KBM-7 (cell line): ENCODE data around the gene PRR19.

Experiments used
- DNase-seq: peaks from one replicate; pipeline ENCODE4 v3.0.0-alpha.2; 2015
- in situ Hi-C: fragments of 300-500 bp; cut with MboI; formaldehyde crosslinking; loops from 2 replicates; pipeline ENCODE4 v1.14.3; 2020; ENCODE audit warnings: low sequenced_read_pairs, low pct_unique_long_range_greater_than_20kb, mixed read lengths

Gene PRR19

GRCh38 chr19:42269478-42270345 is 32.2 kb upstream of the PRR19 start:
- in situ Hi-C loops, result no loop called here
- DNase-seq, result no peak

DNA sequence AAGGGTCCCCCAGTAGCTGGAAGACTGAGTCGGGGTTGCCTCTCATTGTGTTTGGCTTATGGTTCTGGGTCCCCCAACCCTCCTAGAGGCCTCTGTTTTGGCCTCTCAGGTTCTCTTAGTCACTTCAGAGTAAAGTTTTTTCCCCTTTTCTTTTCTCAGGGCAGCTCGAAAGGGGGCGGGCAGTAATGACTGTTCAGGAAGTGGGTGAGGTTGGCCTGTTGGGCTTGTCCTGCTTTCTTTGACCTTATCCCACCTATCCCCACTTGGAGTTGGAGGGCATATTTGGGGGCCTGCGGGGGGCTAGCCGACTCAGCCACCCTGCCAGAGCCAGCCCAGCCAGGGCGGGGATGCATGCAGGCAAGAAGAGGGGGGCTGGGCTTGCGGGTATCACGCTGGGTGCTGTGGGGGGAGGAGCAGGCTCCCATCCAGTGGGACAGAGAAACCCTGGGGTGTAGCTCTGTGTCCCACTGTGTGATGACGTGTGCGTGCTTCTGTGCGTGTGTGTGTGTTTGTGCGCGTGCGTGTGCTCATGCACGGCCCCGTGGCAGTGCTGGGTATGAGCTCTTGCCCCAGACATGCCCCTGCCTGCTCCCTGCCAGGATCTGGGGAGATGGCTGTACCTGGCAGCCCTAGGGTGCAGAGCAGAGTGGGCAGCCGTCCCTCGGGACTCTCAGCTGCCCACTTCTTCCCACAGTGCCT is 31.4 kb upstream of the PRR19 start:
- in situ Hi-C loops, result no loop called here
- peak; percentile 81 for DNase-seq

DNA sequence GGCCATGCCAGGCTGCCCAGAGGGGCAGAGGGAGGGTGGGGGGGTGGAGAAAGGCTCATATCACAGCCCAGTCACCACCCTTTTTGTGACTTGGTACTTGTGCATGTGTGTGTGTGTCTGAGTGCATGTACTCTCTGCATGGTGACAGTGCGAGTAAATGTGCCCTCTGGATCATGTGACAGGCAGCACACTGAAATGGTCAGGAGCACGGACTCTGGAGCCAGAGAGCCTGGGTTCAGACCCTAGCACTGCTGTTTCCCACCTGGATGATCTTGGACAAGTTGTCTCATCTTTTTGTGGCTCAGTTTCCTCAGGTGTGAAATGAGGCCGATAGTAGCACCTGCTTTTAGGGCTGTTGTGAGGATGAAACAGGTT is 30.9 kb upstream of the PRR19 start:
- in situ Hi-C loops, result no loop called here
- no peak for DNase-seq

- in situ Hi-C loops, result no loop called here
- no peak for DNase-seq
Observed at GRCh38 chr19:42271861-42272534, 29.9 kb upstream of the PRR19 start.

DNA sequence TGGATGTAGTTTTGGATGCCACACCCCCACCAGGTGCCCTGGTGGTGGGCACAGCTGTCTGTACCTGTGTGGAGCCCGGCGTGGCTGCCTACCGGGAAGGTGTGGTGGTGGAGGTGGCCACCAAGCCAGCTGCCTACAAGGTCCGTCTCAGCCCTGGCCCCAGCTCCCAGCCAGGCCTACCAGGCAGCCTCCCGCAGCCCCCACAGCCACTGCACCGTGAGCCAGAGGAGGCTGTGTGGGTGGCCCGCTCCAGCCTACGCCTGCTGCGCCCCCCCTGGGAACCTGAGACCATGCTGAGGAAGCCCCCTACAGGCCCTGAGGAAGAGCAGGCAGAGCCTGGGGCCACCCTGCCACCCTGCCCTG is 29.4 kb upstream of the PRR19 start:
- in situ Hi-C loops, result no loop called here
- no peak for DNase-seq

GRCh38 chr19:42272989-42273406 is 28.9 kb upstream of the PRR19 start:
- in situ Hi-C loops, result no loop called here
- no peak for DNase-seq

DNA sequence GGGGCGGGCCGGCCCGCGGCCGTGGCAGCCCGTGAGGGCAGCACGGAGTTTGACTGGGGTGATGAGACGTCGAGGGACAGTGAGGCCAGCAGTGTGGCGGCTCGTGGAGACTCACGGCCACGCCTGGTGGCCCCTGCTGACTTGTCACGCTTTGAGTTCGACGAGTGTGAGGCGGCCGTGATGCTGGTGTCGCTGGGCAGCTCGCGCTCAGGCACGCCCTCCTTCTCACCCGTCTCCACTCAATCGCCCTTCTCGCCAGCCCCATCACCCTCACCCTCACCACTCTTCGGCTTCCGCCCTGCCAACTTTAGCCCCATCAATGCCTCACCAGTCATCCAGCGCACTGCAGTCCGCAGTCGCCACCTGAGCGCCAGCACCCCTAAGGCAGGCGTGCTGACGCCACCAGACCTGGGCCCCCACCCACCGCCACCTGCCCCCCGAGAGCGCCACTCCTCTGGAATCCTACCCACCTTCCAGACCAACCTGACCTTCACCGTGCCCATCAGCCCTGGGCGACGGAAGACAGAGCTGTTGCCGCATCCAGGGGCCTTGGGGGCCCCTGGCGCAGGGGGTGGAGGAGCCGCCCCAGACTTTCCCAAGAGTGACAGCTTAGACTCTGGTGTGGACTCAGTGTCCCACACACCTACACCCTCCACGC is 28.4 kb upstream of the PRR19 start:
- in situ Hi-C loops, result no loop called here
- no peak for DNase-seq

GRCh38 chr19:42274065-42274682 is 27.8 kb upstream of the PRR19 start:
- in situ Hi-C loops, result no loop called here
- DNase-seq, result no peak

- DNase-seq, result no peak
- in situ Hi-C loops, result no loop called here
Observed at GRCh38 chr19:42275103-42275502, 26.8 kb upstream of the PRR19 start.

DNA sequence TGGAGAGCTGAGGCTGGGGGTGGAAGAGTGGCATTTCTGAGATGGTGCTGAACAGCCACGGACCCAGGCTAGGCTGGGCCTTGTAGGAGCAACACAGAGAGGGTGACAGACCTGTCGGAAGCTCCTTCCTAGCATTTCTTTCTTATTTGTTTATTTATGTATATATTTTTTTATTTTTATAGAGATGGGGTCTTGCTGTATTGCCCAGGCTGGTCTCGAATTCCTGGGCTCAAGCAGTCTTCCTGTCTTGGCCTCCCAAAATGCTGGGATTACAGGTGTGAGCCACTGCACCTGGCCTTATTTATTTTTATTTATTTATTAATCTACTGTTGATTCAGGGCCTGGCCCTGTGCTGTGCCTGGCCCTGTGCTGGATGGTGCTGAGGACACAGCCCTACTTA is 26.4 kb upstream of the PRR19 start:
- in situ Hi-C loops, result no loop called here

GRCh38 chr19:42276284-42276683 is 25.6 kb upstream of the PRR19 start:
- no peak for DNase-seq
- in situ Hi-C loops, result no loop called here

More for the DNA sequence above, 26.4 kb upstream of the PRR19 start:
- DNase-seq, result no peak

DNA sequence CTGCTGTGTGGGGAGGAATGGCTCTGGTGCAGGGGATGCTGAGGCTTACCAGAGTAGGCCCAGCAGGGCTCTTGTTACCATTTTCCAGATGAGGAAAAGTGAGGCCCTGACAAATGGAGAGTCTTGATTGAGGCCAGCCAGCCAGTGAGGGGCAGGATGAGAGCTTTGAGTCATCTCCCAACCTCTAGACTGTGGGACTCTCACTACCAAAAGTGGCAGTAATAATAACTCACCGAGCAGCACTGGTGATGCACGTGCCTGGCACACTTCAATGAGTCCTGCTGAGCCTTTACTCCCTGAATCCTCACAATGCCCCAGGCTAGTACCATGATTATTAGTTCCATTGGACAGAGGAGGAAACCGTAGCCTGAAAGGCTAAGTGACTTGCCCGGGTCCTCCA is 25.1 kb upstream of the PRR19 start:
- in situ Hi-C loops, result no loop called here
- no peak for DNase-seq

GRCh38 chr19:42277821-42278451 is 24.0 kb upstream of the PRR19 start:
- DNase-seq, result peak; percentile 29
- in situ Hi-C loops, result no loop called here

- DNase-seq, result no peak
- in situ Hi-C loops, result no loop called here
Observed at GRCh38 chr19:42278452-42279154, 23.3 kb upstream of the PRR19 start.

DNA sequence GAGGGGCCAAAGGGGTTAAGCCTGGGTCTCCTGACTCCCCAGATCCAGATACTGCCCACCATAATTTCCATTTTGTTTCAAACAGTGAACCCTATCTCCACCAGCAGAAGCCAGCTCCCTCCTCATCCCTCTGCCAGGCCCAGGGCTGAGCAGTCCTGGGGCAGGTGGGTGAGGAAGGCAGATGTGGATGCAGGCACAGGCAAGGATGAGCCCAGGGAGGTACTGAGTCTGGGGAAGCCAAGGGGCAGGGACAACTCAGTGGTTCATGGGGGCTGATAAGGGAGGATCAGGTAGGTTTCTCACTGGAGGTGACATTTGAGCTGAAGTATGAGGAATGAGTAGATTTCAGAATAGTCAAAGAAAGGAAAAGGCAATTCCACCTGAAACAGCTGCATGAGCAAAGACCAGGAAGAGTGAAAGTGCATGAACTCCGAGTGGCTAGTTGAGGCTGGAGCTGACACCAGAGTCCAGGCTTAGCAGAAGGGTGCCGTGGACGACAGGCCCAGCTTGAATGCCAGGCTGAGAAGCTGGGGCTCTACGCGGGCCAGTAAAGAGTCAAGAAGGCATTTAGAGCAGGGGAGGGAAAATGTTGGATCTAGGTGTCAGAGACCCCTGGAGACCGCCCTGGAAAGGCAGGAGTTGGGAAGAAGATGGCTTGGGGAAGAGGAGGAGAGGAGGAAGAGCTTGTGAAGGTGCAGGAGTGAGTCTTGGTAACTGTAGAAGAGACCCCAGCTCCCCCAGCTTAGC is 22.6 kb upstream of the PRR19 start:
- no peak for DNase-seq
- in situ Hi-C loops, result no loop called here

DNA sequence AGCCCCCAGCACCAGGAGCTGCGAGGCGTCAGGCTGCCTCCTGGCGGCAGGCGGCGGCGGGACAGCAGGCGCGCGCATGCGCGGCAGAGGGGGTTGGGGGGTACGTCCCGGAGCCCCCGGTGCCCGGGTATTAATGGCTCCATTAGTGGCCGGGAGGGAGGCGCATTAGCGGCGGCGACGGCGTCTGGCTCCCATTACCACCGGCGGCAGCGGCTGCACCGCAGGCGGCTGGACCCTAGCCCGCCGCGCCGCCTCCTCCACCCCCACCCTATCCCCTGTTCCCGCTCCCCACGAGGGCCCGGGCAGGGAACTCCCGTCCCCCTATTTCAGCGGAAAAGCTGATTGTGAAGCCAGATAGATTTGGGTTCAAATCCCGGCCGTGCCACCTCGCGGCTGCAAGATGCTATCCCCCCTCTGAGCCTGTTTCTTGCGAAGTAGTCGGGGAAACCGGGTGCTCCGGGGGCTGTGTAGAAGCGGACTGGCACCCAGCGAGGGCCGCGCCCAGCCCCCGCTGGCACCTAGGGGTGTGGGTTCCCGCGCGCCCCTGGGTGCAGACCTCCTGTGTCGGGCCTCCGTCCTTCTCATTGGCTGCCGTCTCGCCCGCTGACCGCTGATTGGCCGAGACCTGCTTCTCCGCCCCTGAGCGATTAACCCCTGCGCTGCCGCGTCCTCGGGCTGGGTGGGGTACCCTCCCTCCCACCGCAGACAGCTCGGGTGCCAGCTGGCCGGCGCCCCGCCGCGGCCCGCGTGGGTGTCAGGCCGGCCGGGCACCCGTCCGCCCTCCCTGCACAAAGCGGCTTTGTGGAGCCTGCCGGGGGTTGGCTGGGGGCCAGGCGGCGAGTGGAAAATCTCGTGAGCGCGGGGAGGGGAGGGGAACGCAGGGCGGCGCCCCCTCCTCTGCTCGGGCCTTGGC is 21.8 kb upstream of the PRR19 start:
- in situ Hi-C loops, result no loop called here
- DNase-seq, result peak; percentile 81

GRCh38 chr19:42280815-42281145 is 21.2 kb upstream of the PRR19 start:
- no peak for DNase-seq
- in situ Hi-C loops, result no loop called here
